ENCODE measurements around the gene SLC41A3.

Gene SLC41A3

GRCh38 chr3:126119976-126120375, 36.1 kb upstream of the SLC41A3 start:
- no peak for DNase-seq (ENCODE audit: low spot score)

- DNase-seq (ENCODE audit: low spot score), result no peak
Observed at GRCh38 chr3:126119008-126119675, 35.2 kb upstream of the SLC41A3 start.

- no peak for DNase-seq (ENCODE audit: low spot score)
Observed at GRCh38 chr3:126118591-126118990, 34.7 kb upstream of the SLC41A3 start.

GRCh38 chr3:126117786-126118185, 33.9 kb upstream of the SLC41A3 start:
- no peak for DNase-seq (ENCODE audit: low spot score)

- no peak for DNase-seq (ENCODE audit: low spot score)
Observed at GRCh38 chr3:126117212-126117611, 33.3 kb upstream of the SLC41A3 start.

- DNase-seq (ENCODE audit: low spot score), result no peak
Observed at GRCh38 chr3:126116526-126116925, 32.6 kb upstream of the SLC41A3 start.

GRCh38 chr3:126114443-126115386, 30.8 kb upstream of the SLC41A3 start:
- no peak for DNase-seq (ENCODE audit: low spot score)

GRCh38 chr3:126113733-126114442, 30.0 kb upstream of the SLC41A3 start:
- DNase-seq (ENCODE audit: low spot score), result no peak

- DNase-seq (ENCODE audit: low spot score), result no peak
Observed at GRCh38 chr3:126113238-126113555, 29.3 kb upstream of the SLC41A3 start.

- no peak for DNase-seq (ENCODE audit: low spot score)
Observed at GRCh38 chr3:126112531-126113237, 28.8 kb upstream of the SLC41A3 start.

GRCh38 chr3:126111566-126112475, 27.9 kb upstream of the SLC41A3 start:
- no peak for DNase-seq (ENCODE audit: low spot score)

GRCh38 chr3:126111126-126111551, 27.2 kb upstream of the SLC41A3 start:
- no peak for DNase-seq (ENCODE audit: low spot score)

GRCh38 chr3:126110431-126111125, 26.7 kb upstream of the SLC41A3 start:
- DNase-seq (ENCODE audit: low spot score), result no peak

- DNase-seq (ENCODE audit: low spot score), result no peak
Observed at GRCh38 chr3:126109880-126110235, 25.9 kb upstream of the SLC41A3 start.

GRCh38 chr3:126109146-126109879, 25.4 kb upstream of the SLC41A3 start:
- DNase-seq (ENCODE audit: low spot score), result no peak

GRCh38 chr3:126108676-126109050, 24.7 kb upstream of the SLC41A3 start:
- no peak for DNase-seq (ENCODE audit: low spot score)

- DNase-seq (ENCODE audit: low spot score), result no peak
Observed at GRCh38 chr3:126107957-126108675, 24.2 kb upstream of the SLC41A3 start.

GRCh38 chr3:126107203-126107939, 23.4 kb upstream of the SLC41A3 start:
- no peak for DNase-seq (ENCODE audit: low spot score)

All from hematopoietic multipotent progenitor cell treated with erythropoietin and hydrocortisone succinate and interleukin-3 and kit ligand, for 15 days (in vitro differentiated cells).